T-helper 9 cell (primary cell): ENCODE results near the gene SSC5D.
"Not testable (repeated sequence)": the region's sequence is repeated elsewhere in the genome, so short reads cannot be mapped to it uniquely, and the experiment has no call there.

Source experiments
- DNase-seq: peaks from one replicate; pipeline ENCODE4 v3.0.0-alpha.2; 2020
- total RNA-seq, 2 donors: gene quantifications; one replicate each; lab custom pipeline; 2026; lab: John Stamatoyannopoulos, UW

The SSC5D gene
- 0 reads per million in 2 donors for total RNA-seq

DNA sequence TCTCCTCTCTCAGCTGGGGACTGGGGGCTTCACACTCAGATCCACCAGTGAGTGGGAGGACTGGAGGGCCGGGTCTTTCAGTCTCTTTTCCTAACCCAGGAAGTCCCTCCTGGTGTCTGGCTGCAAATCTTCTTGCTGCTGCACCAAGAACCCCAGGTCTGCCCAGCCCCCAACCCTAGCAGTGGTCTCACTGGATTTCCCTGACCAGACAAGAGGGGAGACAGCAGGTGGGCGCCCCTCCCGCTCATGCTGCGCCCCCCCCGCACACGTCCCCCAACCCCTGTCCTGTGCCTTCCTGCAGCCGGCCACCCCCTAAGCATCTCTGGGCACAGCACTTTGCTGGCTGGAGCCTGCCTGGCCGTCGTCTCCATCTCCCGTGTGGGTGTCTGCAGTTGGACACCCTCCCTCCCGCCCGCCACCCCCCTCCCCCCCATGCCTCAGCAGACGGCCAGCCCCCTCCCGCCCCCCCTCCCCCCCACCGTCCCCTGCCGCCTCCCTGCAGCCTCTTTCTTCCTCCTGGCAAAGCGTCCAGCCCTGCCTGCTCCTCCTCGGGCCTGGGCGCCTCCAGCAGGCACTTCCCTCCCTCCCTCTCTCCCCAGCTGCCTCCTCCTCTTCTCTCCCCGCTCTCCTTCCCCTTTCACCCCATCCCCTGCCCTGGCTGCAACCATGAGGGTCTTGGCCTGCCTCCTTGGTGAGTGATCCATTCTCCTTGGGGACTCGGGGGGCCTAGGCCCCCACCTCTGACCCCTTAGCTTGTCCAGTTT, at the start of gene SSC5D:
Gene SSC5D, plus strand, starts transcription at position 513 of the 764 bp plus-strand sequence. Its CDS starts 154 bp downstream, at position 667.
- DNase-seq = no peak

DNA sequence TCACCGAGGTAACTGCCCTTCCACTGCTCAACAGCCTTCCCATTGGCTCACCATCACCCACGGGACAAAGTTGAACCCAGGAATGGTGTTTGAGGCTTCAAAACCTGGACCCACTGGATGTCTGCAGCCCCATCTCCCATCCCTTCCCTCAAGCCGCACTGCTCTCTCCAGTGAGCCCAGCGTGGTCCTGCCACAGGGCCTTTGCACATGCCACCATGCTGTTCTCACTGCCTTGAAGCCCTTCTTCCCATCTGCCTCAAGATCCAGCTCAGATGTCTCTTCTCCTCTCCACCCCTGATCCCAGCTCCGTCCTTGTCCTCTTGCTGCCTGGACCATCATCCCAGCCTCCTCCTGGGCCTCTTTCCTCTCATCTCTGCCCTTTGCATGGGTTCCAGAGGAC, 49.2 kb upstream of the SSC5D start:
- no peak for DNase-seq

DNA sequence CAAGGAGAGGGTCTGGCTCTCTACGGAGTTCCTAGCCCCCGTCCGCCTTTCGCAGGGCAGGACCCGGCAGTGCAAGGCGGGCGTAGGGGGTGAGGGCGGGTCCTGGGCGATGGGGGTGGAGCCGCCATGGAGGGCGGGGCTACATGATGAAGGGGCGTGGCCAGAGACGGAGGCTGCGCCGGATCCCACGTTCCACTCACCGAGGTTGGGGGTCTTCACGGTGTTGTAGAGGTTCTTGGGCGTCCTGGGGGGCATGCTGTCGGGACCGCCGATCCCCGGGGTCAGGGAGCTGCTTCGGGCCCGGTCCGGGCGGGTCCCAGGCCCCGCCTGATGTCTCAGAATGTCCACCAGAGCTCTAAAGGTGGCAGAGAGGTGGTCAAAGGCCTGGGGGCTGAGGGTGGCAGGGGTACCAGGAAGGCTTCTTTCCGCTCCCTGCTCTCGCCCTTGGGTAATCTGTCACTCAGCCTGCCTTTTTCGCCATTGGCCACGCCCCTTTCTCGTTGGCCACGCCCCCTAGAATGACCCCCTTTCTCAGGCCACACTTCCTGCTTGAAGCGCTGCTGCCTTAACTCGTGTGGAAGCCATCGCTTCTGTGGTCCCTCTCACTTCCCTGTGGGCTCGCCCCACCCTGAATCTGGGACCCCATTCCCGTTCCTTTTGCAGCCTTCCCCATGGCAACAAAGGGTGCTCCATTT, 47.7 kb upstream of the SSC5D start:
- no peak for DNase-seq

DNA sequence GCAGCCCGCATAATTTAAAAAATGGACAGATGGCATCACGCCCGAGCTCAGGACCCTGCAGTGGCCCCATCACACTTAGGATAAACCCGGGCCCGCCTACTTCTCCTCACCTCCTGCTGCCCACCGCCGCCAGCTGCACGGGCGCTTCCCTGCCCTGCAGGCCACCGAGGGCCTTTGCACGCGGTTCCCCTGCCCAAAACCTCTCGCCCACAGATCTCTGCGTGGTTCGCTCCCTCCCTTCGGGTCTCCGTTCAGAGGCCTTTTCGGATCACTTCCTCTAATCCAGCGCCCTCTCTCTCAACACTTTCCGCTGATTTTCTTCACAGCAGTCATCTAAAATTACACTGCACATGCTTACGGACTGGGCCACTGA, 46.9 kb upstream of the SSC5D start:
- no peak for DNase-seq

DNA sequence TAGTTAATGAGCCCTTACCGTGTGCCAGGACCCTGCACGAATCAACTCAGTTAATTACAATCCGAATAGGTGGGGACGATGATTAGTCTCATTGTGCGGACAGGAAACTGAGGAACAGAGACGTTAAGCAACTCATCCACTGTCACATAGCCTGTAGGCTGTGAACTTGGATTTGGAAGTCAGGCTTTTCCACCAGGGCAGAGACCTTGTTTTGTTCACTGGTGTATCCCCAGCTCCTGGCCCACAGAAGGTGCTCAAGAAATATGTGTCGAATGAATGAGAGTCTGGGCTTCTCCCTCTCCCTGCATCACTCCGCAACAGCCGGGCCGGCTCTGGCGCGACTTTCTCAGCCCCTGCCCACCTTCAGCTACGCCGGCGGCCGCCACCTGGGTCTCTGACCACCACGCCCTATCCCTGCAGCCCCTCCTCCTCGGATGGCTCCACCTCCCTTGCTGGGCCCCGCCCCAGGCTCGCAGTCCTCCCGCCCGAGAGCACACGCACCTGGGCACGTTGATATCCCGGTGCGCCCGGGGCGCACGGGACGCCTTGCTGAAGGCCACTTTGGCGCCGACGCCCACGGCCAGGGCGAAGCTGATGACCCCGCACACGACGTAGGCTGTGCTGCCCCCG, 46.4 kb upstream of the SSC5D start:
- no peak for DNase-seq

GRCh38 chr19:55442372-55442961, 45.8 kb upstream of the SSC5D start:
- no peak for DNase-seq

DNA sequence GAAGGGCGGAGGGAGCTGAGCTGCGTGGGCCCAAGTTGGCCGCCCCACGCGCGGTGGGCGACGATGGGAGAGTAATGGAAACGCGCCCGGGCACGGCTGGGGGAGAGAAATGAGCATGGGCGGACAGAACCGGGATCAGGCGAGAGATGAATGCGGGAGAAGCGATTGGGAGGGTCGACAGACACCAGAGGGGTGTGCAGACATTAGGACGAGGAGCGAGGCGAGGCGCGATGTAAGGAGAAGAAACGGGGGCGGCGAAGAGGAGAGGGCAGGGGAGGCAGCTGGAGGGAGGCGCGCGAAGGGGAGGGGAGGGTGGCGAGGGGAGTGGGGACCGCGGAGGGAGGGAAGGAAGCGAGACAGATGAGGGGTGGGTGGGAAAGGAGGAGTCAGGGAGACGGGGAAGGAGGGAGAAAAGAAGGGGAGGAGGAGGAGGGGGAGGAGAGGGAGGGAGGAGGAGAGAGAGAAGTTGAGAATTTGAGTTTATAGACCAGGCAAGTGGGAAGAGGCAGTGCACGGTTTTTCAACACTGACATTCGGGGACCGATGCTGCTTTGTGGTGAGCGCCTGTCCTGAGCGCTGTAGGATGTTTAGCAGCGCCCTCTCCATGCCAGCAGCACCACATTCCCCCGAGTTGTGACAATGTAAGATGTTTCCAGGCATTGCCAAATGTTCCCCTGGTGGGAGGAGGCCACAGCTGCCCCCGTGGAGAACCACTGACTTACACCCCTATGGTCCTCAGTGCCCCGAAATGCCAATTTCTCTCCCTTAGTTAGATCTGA, 45.0 kb upstream of the SSC5D start, which contains the start of gene SHISA7:
Gene SHISA7, minus strand, starts transcription at position 256 of the 779 bp plus-strand sequence. CDS start 437 bp downstream, outside the sequence.
- DNase-seq = no peak

DNA sequence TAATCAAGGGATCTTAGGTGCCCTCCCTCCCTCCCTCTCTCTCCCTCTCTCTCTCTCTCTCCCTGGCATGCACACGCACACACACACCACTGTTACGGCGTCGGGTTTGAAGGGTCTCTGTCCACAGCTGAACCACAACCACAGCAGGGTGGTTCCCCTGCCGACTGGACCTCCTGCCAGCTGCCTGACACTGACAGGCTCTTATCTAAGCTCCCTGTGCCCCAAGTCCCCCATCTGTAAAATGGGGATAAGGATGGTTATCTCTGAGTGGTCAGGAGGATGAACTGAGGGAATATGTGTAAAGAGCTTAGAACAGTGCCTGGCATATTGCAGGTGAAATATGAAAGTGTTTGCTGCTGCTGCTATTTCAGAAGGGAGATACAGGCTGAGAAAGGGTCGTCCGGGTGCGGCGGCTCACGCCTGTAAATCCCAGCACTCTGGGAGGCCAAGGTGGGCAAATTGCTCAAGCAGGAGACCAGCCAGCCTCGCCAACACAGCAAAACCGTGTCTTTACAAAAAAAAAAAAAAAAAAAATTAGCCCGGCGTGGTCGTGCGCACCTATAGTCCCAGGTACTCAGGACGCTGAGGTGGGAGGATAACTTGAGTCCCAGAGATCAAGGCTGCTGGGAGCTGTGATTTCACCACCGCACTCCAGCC, 44.3 kb upstream of the SSC5D start:
- no peak for DNase-seq

- no peak for DNase-seq
Observed at GRCh38 chr19:55444646-55445045, 43.6 kb upstream of the SSC5D start.

DNA sequence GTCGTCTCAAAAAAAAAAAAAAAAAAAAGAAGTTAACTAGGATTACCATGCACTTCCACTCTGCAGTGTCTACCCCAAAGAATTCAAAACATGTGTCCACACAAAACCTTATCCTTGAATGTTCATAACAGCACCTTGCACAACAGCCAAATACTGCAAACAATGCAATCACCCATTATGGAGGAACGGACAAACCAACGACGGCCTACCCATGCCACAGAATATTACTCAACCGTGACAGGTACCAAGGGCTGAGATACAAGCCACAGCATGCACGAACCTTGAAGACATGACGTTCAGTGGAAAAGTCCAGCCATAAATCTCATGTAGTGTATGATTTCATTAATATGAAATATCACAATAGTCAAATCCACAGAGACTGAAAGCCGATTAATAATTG, 42.2 kb upstream of the SSC5D start:
- no peak for DNase-seq

DNA sequence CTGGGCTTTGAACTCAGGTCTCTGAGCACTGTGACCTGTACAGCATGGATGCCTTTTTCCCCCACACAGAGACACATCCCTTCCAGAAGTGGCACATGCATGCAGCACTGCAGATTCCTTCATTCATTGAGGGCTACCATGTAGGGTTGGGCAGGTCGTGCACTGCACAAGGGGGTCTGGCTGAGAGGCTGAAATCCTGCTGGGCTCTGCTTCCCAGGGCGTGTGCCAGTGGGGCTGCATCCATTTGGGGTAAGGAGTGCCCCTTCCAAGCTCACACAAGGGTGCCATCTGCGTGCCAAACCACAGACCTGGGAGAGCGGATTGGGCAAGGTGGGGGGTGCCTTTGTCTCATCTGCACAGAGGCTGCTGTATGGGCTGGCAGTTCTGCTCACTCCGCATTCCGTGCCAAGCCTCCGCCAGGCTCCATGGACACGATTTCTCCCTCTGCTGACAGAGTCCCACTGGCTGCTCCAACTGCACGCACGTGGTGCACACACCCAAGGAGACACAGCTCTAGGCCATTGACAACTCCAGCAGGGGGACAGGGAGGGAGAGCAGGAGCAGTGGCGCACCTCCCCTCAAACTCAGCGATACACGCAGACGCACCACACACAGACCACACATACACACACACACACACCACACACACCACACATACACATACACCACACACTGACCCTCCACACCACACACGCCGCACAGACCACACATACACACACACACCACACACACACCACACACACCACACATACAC, 40.6 kb upstream of the SSC5D start:
- DNase-seq = no peak

GRCh38 chr19:55448175-55448490, 40.1 kb upstream of the SSC5D start:
- DNase-seq = not testable (repeated sequence)

DNA sequence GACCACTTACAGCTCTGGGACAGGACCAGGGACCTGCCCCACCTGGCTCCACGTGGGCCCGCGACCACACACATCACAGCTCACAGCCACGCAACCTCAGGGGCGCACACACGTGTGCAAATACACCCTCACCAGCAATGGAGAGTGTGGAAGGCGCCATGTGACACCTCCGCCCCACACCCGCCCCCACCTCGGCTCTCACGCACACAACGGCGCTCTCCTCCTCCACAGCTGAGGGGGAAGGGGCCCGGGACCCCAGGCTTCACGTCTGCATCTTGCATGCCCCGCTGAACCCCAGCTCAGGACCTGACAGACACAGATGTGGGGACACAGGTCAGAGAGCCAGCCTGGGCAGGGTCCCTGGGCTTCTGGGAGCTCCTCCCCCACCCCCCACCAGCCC, 38.8 kb upstream of the SSC5D start:
- DNase-seq = no peak

GRCh38 chr19:55451163-55451964, 36.9 kb upstream of the SSC5D start:
- DNase-seq = no peak

- peak; percentile 28 for DNase-seq
Observed at GRCh38 chr19:55451965-55452748, 36.1 kb upstream of the SSC5D start.

- DNase-seq = no peak
Observed at GRCh38 chr19:55452749-55453346, 35.4 kb upstream of the SSC5D start.

DNA sequence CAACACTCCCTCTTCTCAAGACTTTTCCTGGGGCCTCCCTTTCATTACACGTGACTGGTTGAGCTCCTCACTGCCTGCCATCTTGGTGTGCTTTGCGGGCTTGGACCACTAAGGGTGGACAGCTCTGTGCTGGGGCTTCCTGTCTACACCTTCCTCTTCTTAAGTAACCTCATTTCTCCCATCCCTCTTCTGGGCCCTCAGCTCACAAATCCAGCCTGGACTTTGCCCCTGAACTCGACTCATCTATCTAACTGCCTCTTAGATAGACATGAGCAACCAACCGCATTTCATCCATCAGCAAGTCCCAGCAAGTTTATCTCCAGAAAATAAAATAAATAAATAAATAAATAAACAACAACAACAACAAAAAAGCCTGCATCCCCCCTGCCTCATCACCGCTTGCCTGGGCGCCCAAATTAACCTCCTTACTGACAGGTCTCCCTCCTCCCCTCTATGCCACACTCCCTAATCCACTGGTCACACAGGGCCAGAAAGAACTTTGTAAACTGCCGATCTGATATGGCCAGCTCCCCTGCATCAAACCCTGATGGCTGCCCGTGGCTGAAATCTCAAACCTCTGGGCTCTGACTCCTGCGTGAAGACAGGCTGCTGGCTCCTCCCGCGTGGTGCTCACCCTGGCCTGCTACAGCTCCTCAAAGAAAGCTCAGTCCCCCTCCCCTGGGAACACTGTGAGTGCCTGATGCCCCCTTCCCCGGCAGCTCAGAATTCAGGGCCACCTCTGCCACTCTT, 34.5 kb upstream of the SSC5D start:
- no peak for DNase-seq

- peak; percentile 28 for DNase-seq
Observed at GRCh38 chr19:55454787-55455243, 33.4 kb upstream of the SSC5D start.
